HG02759 (cell line): ENCODE measurements around the gene ABRACL.
"Not testable (repeated sequence)": the region's sequence is repeated elsewhere in the genome, so short reads cannot be mapped to it uniquely, and the experiment has no call there.

ENCODE experiments used
- ATAC-seq: cut with Tn5 transposase; IDR thresholded peaks from one replicate; pipeline ENCODE4 v1.9.1; 2021; ENCODE audit warnings: mild to moderate bottlenecking, moderate library complexity; ENCODE audit not compliant: unreplicated experiment

ABRACL gene

DNA sequence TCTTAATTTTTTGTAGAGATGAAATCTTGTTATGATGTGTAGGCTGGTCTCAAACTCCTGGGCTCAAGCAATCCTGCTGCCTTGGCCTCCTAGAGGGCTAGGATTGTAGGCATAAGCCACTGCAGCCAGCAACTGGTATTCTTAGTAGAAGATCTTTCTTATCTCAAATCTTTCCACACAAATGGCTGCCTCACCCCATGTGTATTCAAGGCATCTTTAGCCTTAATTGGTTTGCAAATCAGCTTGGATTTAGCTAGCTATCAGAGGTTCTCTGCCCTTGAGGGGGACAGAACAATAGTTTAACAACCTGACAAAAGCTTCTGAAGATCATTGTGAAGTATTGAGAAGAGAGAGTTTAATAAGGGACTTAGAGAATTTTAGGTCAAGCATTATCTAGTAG is 17.9 kb upstream of the ABRACL start:
- no peak for ATAC-seq

DNA sequence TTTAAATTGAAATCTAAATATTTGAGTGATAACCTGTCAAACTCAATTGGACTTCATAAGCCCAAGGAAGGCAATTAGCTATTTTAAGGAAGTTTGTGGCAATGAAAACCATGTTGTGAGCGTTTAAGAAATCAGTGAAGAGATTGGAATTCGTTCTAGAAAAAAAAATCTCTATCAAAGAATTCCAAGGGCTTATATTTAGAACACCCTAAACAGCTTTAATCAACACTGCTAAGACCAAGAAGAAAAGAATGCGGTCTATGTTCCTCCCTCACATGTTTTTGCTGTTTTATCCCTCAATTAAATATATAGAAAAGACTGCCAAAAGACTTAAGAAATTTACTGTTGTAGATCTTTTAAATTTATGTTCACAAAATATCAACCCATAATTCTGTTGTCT is 16.6 kb upstream of the ABRACL start:
- no peak for ATAC-seq

DNA sequence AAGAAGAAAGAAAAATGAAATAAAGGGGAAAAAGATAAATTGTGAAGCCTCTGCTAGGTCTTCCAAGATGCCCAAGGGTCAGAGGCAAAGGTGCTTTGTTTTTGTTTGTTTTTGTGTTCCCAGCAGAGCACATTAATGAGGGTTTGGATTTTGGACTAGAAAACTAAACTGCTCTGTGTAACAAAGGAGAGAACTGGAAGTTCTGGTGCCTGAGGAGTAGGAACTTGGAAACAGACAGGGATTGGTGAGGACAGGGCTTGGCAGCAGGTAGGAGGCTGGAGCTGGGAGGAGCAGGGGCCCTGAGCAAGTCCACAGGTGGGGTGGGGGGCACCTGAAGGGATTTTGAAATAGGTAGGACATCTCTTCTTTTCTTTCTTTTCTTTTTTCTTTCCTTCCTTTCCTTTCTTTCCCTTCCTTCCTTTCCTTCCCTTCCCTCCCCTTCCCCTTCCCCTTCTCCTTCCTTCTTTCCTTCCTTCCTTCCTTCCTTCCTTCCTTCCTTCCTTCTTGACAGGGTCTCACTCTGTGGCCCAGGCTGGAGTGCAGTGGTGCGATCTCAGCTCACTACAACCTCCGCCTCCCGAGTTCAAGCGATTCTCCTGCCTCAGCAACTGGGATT is 15.3 kb upstream of the ABRACL start:
- no peak for ATAC-seq

DNA sequence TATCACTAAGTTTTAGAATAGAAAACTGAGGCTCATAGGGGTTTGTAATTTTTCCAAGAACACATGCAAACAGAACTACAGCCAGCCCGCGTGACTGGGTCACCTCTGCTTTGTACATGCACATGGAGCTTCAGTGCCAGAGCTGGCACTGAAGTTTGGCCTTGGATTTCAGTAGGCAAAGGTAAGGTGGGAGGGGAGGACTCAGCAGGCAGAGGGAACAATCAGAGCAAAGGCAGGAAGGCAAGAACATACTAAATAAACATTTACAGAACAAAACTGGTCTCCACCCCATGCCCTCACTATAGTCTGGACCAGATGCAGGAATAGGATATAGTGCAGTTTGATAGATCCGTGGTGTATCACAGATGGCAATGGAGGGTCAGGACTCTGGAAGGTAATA is 13.6 kb upstream of the ABRACL start:
- ATAC-seq, result no peak

DNA sequence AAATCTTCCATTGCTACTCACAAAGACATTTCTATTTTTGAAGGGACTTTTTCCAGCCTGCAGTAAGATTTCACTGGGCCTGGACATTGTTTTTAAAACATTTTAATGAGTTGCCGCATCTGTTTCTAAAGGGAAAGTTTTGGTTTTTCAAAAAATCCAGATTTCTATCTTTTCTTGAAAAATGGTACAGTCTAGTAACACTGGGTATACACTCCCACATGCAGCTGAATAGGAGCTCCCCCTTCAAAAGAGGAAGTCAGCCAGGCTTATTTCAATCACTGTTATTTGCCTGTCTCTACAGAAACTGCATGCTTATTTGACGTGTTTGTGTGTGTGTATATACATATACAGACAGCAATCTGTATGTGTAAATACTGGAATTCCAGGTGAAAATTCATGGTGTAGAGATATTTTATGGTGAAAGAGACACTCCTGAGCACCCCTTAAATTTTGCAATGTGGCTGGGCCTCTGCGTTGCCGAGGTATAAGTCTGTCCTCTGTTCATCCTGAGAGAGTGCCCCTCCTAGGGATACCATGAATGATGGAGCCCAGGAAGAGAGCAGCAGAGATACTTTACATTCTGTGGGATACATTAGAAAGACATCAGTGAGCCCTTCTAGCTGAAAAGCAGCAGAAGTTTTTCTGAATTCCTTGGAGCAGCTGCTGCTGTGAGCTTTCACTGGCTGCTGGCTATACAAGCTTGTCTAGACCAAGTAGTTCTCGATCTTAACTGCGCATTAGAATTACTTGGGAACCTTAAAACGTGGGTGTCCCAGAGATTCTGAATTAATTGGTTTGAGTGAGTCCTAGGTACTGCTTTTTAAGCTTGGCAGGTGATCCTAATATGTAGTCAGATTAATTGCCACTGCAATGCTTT is 12.0 kb upstream of the ABRACL start:
- peak; percentile 92 for ATAC-seq

DNA sequence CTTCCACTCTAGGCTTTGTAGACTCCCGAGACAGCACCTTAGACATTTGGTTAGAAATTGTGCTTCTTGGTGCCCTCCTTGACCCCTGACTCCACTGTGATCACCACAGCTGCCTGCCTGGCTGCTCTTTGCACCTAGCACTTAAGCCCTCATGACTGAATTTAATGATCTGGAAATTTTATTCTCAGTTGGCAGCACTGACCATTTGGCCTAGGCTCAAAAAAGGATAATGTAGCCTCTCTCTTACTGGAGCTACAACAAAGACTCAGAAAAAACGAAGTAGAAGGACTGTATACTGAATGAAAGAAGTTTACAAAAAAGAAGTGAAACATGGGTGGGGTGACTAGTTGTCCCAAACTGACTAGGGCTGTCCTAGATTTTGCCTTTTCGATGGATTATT is 11.3 kb upstream of the ABRACL start:
- ATAC-seq, result no peak

DNA sequence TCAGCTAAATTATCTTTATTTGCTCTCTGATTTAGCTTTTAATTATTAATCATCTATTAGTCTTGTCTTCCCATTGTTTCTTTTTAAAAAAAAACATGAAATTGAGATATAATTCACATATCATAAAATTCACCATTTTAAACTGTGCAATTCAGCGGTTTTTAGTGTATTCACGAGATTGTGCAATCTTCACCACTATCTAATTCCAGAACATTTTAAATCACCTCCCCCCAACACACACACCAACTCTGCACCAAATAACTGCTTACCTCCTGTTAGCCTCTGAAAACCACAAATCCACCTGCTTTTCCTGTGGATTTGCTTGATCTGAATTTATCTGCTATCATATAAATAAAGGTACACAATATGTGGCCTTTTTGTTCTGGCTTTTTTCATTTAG is 8.8 kb upstream of the ABRACL start:
- ATAC-seq, result no peak

DNA sequence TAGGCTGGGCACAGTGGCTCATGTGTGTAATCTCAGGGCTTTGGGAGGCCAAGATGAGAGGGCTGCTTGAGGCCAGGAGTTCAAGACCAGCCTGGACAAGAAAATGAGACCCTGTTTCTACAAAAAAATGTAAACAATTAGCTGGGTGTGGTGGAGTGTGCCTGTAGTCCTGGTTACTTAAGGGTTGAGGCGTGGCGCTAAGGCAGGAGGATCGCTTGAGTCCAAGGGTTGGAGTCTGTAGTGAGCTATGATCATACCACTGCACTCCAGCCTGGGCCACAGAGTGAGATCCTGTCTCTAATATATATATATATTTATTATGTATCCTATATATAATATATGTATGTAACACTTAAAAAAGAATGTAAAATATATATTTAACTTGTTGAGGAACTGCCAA is 7.9 kb upstream of the ABRACL start:
- no peak for ATAC-seq

DNA sequence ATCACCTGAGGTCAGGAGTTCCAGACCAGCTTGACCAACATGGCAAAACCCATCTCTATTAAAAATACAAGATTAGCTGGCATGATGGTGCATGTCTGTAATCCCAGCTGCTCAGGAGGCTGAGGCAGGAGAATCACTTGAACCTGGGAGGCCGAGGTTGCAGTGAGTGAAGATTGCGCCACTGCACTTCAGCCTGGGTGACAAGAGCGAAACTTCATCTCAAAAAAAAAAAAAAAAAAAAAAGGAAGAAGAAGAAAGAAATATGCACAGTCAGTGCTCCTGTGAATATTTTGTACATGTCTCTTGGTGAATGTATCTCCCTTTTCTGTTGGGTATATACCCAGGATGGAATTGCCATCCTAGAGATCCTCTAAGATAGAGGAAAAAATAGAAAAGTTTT is 3.1 kb upstream of the ABRACL start:
- ATAC-seq, result not testable (repeated sequence)

DNA sequence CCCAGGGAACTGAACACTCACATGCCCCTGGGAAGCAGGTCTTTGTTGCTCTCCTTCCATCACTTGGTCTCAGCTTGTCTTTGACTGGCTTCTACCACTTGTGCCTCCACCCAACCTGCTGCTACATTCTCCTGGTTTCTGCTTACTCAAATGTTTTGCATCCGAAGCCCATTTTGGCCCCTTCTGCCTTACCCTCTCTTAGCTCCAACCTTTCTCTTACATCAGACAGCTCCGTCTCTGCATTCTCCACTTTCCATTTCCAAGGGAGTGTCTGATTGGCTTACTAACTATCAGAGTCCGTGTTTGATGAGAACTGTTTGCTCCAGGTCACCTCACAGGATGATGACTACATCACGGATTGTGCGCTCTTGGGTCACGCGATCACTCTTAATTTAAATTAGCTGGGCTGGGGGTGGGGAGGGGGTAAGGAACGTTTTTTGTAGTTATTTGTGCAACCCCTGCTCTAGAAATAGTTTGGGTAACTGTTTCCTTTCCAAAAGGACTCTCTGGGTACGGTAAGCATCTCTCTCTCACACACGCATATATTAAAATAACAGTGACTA is 844 bp upstream of the ABRACL start:
- ATAC-seq, result peak; percentile 22

DNA sequence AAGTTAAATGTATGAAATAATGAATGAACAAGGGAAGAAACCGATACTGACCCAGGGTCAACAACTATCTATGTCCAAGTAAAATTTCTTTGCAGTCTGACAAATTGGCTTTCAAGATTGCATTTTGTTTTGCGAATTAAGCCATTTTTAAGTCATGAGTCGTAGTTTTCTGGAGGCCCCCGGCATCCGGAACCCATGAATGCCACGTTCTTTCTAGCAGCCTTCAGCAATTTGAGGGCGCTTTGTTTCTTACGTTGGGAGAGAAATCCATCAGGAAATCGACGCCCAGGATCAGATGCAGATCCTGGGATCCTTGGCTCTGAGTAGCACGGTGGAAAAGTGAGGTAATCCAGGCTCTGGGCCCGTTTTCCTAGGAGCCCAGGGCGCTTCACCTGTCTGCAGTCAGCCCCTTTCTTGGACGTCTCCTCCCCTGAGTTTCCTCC is 309 bp upstream of the ABRACL start:
- ATAC-seq, result peak; percentile 1

DNA sequence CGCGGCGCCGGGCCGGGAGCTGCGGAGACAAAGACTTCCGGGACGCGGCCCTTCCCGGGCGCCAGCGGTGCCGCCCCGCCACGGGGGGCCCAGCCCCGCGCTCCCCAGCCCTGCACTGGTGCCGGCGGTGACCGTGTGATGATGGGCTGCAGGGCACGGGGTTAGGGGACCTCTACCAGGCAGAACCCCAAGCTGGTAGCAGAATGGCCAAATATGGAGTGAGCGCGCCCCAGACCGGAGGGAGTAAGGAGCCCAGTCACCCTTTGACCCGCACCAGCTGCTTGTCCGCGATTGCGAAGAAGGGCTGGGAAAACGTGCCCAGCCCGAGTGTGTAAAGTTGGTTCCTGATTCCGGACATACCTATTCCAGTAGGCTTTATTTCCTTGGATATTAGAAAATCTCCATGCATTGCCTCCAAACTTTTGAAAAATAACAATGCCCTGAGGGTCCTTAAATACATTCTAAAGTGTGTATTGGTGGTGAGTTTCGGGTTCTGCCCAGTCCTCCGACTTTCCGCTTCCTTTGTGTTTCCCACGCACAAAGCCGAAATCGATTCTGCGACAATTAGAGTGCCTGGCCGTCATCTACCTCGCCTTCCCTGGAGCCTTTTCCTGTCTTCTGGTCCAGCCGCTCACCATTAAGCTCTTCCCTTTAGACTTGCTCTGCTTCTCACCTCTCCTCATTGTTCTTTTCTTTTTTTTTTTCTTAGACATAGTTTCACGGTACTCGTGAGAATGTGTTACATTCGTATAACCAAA is 1.1 kb downstream of the ABRACL start:
- ATAC-seq, result peak; percentile 34

DNA sequence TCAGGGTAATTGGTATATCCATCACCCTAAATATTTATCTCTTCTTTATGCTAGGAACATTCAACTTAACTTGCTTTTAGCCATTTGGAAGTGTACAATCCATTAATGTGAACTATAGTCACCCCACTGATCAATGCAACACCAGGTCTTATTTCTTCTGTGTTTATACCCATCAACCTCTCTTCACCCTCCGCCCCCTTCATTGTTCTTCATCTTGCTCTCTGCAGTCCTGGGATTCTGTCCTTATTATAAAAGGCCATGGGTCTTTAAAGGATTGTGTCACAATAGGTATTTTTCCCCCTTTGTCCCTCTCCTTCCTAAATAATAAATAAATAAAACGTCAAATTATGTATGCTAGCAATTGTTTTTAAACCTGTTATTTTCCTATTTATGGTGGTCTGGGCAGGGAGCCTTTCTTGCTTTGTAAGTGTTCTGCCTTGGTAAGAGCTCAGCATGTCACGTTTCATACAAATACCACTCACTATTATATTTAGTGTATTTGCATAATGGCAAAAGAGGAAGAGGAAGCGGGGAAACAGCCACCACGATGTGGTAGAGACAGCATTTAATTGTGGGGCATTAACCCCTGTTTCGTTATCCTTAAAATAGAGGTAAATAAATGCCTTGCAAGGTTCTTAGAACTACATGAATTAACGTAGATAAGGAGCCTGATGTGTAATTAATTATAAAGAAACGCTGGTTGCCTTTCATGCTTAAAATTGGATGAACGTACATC is 1.9 kb downstream of the ABRACL start:
- peak; percentile 40 for ATAC-seq

DNA sequence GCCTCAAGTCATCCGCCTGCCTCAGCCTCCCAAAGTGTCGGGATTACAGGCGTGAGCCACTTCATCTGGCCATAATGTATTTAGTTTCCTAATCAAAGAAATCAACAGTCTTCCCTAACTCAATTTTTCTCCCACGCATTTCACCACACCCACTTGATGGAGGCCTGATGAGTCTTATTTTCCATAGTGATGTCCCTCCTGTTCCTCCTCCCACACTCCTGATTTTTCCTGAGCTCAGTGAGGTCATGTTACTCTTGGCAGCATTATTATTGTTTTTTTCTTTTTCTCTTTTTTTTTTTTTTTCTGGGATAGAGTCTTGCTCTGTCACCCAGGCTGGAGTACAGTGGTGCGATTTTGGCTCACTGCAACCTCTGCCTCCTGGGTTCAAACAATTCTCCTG is 8.9 kb downstream of the ABRACL start:
- no peak for ATAC-seq

DNA sequence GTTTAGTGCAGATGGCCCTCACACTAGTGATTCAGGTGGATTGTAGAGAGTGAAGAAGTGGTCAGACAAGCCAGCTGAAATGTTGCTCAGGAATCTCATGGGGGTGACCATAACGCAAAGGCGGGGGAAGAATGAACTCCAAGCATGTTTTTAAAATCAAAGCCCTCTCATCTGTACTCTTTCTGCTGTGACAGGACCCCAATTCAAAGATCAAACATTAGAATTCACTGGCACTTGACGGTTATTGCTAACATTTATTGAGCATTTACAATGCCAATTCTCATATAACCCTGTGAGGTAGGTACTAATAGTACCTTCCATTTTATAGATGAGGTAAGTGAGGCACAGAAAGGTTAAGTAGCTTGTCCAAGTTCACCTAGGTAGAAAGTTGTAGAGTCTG is 15.7 kb downstream of the ABRACL start:
- ATAC-seq, result no peak

DNA sequence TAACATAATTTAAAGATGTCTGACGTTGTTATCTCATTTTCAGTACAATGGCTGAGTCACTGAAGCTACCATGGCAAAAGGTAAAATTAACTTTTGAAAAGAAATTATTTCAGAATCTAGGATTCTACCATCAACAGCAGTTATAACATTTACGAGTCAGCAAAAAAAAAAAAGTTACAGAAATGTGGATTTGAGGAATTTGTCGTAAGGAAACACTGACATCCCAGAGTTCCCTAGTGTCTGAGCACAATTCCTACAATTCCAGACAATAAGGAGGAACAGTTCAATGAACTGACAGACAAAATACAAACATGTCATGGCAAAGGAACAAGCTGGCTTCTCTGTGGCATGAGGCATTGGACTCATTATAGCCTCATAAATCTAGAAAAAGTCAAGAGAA is 19.1 kb downstream of the ABRACL start:
- ATAC-seq, result no peak

DNA sequence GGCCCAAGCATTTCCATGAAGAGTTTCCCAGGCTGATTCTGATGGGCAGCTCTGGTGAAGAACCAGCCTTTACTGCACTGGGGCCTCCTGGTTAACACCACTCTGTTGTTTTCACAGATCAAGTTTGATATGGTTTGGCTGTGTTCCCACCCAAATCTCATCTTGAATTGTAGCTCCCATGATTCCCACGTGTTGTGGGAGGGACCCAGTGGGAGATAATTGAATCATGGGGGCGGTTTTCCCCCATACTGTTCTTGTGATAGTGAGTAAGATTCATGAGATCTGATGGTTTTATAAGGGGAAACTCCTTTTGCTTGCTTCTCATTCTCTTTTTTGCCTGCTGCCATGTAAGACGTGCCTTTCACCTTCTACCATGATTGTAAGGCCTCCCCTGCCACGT is 20.4 kb downstream of the ABRACL start:
- not testable (repeated sequence) for ATAC-seq

DNA sequence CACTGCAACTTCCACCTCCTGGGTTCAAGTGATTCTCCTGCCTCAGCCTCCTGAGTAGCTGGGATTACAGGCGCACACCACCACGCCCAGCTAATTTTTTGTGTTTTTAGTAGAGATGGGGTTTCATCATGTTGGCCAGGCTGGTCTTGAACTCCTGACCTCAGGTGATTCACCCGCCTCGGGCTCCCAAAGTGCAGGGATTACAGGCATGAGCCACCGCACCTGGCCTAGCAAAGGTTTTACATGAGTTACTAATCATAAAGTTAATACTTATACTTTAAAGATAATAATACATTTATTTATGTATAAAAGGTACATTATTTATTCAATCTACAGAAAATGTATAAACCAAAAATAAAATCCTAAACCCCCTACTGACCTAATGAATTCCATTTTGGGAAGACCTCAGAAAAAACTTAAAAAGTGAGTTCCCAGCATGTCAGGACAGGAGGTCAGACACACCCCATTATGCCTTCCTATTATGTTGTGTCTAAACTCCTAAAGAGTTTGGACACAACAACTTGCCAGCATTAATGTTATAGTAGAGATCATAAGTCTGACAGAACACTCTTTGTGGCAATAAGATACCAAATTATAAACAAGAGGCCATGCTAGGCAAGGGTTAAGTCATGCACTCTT is 21.7 kb downstream of the ABRACL start:
- ATAC-seq, result not testable (repeated sequence)

DNA sequence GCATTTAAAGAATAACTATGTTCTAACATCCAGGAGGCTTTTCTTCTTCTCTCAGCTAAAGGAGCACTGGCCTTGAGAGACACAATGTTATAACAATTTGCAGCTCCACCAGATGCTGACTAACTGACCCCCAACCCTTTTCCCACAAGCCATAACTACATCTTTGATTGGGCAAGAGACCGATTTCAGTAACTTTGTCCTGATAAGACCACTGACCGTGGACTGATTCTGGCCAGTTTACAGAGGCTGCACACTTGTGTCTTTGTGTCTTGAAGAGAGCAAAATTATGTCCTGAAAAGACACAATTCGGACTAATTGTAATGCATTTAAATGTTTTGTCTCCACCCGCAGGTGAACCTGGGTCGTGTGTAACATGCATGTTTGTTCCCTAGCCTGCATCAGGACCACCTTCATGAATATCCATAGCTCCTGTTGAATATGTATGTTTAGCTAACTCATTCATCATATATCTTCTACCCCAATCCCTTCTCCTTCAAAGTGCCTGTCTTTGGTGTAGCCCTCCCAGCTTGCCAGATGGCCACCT is 22.3 kb downstream of the ABRACL start:
- no peak for ATAC-seq
